ENCODE data around the gene KRT7.
"Not testable (repeated sequence)": the region's sequence is repeated elsewhere in the genome, so short reads cannot be mapped to it uniquely, and the experiment has no call there.

The KRT7 gene

DNA sequence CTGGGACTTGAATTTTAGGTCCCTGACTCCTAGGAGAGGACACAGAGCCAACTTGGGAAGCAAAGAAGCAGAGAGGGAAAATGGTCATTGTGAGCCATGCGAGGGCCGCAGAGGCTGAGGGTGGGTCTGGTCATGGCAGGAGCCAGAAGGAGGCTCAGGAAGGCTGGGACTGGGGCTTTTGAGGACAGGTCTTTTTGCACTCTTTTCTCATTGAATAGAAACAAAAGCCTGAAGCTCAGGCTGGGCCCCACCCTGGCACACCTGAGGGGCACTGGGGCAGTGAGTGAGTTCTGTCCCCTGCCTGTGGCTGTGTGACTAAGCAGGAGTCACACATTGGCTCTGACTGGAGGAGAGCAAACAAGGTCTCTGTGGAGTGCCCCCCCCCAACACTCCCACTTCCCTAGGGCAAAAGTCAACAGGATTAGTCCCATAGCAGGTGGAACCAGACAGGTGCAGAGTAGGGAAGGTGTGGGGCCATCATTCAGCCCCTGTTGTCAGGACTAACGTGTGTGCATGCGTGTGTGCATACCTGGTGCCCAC, 2.8 kb downstream of the KRT7 start:
- Histone ChIP-seq H3K4me3 (ENCODE audit: low read length) (no peak overlapping the region), H3K9ac (ENCODE audit: low read length) (no peak overlapping the region)

GRCh38 chr12:52236386-52237050, 3.5 kb downstream of the KRT7 start:
- no peaks in the 10 kb centered on the region for H3K9me3 ChIP-seq (ENCODE audit: control insufficient read depth, low read depth, low read length)
- H3K9ac ChIP-seq (ENCODE audit: low read length), result no peak overlapping the region
- peaks cover 34% of the 10 kb centered on the region for H3K27me3 ChIP-seq (ENCODE audit: control insufficient read depth, insufficient read depth, low read length)
- no peaks in the 10 kb centered on the region for H3K36me3 ChIP-seq (ENCODE audit: control insufficient read depth, low read depth, low read length)
- peaks cover 29% of the 10 kb centered on the region for H3K4me1 ChIP-seq (ENCODE audit: control insufficient read depth, low read depth, low read length)
- no peak overlapping the region for H3K4me3 ChIP-seq (ENCODE audit: low read length)
- no peak overlapping the region for H3K27ac ChIP-seq (ENCODE audit: low read length)

More for the DNA sequence above, 2.8 kb downstream of the KRT7 start:
- Histone ChIP-seq H3K27me3 (ENCODE audit: control insufficient read depth, insufficient read depth, low read length) (peaks cover 40% of the 10 kb centered on the region), H3K36me3 (ENCODE audit: control insufficient read depth, low read depth, low read length) (no peaks in the 10 kb centered on the region), H3K27ac (ENCODE audit: low read length) (no peak overlapping the region), H3K4me1 (ENCODE audit: control insufficient read depth, low read depth, low read length) (peaks cover 32% of the 10 kb centered on the region), H3K9me3 (ENCODE audit: control insufficient read depth, low read depth, low read length) (no peaks in the 10 kb centered on the region)

DNA sequence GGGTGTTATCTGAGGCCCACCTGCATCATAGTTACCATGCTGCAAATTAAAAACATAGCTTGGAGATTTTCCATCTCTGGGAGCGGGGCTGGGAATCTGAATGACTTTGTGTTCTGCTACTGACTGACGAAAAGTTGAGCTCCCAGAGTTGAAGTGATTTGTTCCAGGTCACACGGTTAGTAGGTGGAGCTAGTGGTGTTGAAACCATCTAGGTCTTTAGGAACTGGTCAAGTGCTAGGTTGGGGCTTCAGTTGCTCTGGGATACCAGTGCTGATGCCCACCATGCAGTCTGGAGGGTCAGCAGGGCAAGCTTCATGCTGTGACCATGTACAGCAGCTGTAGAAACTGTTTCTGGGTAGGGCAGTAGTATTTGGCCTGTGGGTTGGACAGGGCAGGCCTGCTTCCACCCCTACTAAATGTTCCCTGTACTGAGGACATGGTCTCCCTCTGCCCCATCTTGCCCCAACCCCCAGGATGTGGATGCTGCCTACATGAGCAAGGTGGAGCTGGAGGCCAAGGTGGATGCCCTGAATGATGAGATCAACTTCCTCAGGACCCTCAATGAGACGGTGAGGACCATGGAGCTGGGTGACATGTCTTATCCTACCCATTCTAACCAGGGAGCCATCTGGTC, 5.3 kb downstream of the KRT7 start:
- H3K4me1 ChIP-seq (ENCODE audit: control insufficient read depth, low read depth, low read length), result peaks cover 25% of the 10 kb centered on the region
- H3K4me3 ChIP-seq (ENCODE audit: low read length), result no peak overlapping the region
- H3K27ac ChIP-seq (ENCODE audit: low read length), result no peak overlapping the region
- no peaks in the 10 kb centered on the region for H3K9me3 ChIP-seq (ENCODE audit: control insufficient read depth, low read depth, low read length)
- no peaks in the 10 kb centered on the region for H3K36me3 ChIP-seq (ENCODE audit: control insufficient read depth, low read depth, low read length)
- no peak overlapping the region for H3K9ac ChIP-seq (ENCODE audit: low read length)
- H3K27me3 ChIP-seq (ENCODE audit: control insufficient read depth, insufficient read depth, low read length), result peaks cover 16% of the 10 kb centered on the region

DNA sequence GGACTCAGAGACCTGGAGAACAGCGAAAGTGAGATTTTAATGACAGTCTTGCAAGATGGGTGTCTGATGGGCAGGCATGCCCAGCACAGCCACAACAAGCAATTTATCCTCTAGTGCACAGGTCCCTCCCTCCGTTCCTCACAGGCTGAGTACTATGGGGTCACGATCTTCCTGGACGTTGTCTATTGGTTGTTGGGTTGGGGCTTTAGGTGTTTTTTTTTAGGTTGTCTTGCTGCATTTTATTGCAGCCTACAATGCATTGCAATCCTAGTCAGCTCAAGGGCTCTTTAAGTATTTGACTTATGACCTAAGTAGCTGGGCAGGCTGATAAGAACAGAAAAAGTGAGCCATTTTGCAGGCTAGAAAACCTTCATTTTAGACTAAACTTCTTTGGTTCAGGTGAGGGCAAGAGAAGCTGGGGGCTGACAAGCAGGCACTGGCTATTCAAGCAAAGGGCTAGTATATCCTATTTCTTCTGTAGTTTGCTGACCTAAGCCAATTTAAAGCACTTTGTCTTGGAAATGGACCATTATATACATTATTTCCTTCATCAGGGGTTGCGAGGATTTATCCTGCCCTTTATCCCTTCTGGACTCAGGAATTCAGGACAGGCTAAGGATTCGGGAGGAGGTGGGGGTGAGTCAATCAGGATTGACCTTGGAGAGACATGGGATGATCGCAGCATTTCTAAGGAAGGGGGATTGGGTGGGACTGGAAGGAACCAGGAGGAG, 6.0 kb downstream of the KRT7 start:
- Histone ChIP-seq H3K36me3 (ENCODE audit: control insufficient read depth, low read depth, low read length) (no peaks in the 10 kb centered on the region), H3K9me3 (ENCODE audit: control insufficient read depth, low read depth, low read length) (no peaks in the 10 kb centered on the region), H3K27ac (ENCODE audit: low read length) (no peak overlapping the region), H3K27me3 (ENCODE audit: control insufficient read depth, insufficient read depth, low read length) (peaks cover 8% of the 10 kb centered on the region), H3K4me1 (ENCODE audit: control insufficient read depth, low read depth, low read length) (peaks cover 21% of the 10 kb centered on the region), H3K9ac (ENCODE audit: low read length) (no peak overlapping the region), H3K4me3 (ENCODE audit: low read length) (no peak overlapping the region)

GRCh38 chr12:52239767-52240166, 6.7 kb downstream of the KRT7 start:
- no peaks in the 10 kb centered on the region for H3K9me3 ChIP-seq (ENCODE audit: control insufficient read depth, low read depth, low read length)
- no peaks in the 10 kb centered on the region for H3K36me3 ChIP-seq (ENCODE audit: control insufficient read depth, low read depth, low read length)
- no peak overlapping the region for H3K27ac ChIP-seq (ENCODE audit: low read length)
- H3K4me1 ChIP-seq (ENCODE audit: control insufficient read depth, low read depth, low read length), result peaks cover 16% of the 10 kb centered on the region
- H3K9ac ChIP-seq (ENCODE audit: low read length), result no peak overlapping the region
- H3K27me3 ChIP-seq (ENCODE audit: control insufficient read depth, insufficient read depth, low read length), result peaks cover 2% of the 10 kb centered on the region
- H3K4me3 ChIP-seq (ENCODE audit: low read length), result no peak overlapping the region

GRCh38 chr12:52240247-52240646, 7.2 kb downstream of the KRT7 start:
- H3K9me3 ChIP-seq (ENCODE audit: control insufficient read depth, low read depth, low read length); H3K4me3 ChIP-seq (ENCODE audit: low read length); H3K9ac ChIP-seq (ENCODE audit: low read length); H3K27me3 ChIP-seq (ENCODE audit: control insufficient read depth, insufficient read depth, low read length); H3K36me3 ChIP-seq (ENCODE audit: control insufficient read depth, low read depth, low read length); H3K27ac ChIP-seq (ENCODE audit: low read length): not testable (repeated sequence)
- H3K4me1 ChIP-seq (ENCODE audit: control insufficient read depth, low read depth, low read length), result peaks cover 16% of the 10 kb centered on the region

DNA sequence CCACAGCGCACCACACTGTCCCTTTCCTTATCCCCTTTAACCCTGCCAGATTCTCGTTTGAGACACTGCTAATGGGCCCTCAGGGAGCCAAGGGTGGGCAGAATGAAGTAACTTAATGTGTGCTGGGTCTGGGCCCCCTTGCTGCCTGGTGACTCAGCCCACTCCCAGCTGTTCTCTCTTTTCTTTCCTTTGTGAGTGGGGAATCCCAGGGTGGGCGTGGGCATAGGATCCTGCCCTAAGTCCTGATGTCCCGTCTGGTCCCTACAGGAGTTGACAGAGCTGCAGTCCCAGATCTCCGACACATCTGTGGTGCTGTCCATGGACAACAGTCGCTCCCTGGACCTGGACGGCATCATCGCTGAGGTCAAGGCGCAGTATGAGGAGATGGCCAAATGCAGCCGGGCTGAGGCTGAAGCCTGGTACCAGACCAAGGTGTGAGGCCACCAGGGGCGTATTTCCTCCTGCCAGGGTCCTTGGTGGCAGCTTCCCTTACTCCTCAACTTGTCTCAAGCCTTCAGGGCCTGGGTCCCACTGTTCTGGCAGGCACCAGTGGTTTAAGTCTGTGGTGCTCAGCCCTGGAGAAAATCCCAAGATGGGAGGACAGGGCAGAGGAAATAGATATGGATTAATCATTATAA, 8.3 kb downstream of the KRT7 start:
- Histone ChIP-seq H3K4me3 (ENCODE audit: low read length) (no peak overlapping the region), H3K27ac (ENCODE audit: low read length) (no peak overlapping the region), H3K27me3 (ENCODE audit: control insufficient read depth, insufficient read depth, low read length) (no peaks in the 10 kb centered on the region), H3K9me3 (ENCODE audit: control insufficient read depth, low read depth, low read length) (no peaks in the 10 kb centered on the region), H3K4me1 (ENCODE audit: control insufficient read depth, low read depth, low read length) (peaks cover 16% of the 10 kb centered on the region), H3K9ac (ENCODE audit: low read length) (no peak overlapping the region), H3K36me3 (ENCODE audit: control insufficient read depth, low read depth, low read length) (no peaks in the 10 kb centered on the region)

DNA sequence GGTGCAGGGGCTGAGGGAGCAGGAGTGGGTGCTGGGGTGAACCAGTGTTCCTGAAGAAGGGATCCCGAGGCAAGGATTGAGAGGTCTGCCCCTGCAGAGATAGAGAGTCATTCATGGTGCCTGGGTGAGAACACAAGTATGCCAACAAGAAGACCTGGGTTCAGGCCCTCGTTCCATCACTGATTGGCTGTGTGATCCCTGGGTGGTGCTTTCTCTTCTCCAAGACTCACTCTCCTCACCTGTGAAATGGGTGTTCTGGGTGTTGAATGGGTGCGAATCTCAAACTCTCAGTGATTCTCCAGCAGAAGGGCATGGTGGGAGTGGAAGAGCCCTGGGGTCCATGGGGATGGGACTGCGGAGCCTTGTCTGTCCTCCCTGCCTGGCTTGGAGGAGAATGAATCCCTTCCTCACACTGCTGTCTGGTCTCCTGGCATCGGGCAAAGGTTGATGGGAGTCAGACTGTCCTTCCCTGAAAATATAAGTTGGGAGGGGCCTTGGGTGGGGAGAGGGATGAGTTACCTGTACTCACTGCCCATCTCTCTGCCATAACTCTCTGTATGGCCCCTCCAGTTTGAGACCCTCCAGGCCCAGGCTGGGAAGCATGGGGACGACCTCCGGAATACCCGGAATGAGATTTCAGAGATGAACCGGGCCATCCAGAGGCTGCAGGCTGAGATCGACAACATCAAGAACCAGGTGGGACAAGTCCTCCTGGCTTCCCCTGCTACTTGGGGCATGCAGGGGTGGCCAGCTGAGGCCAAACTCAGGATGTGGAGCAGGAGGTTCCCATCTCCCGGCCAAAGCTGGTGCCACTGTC, 9.6 kb downstream of the KRT7 start:
- no peak overlapping the region for H3K4me3 ChIP-seq (ENCODE audit: low read length)
- H3K36me3 ChIP-seq (ENCODE audit: control insufficient read depth, low read depth, low read length), result no peaks in the 10 kb centered on the region
- no peak overlapping the region for H3K9ac ChIP-seq (ENCODE audit: low read length)
- no peaks in the 10 kb centered on the region for H3K27me3 ChIP-seq (ENCODE audit: control insufficient read depth, insufficient read depth, low read length)
- peaks cover 18% of the 10 kb centered on the region for H3K4me1 ChIP-seq (ENCODE audit: control insufficient read depth, low read depth, low read length)
- H3K9me3 ChIP-seq (ENCODE audit: control insufficient read depth, low read depth, low read length), result no peaks in the 10 kb centered on the region
- no peak overlapping the region for H3K27ac ChIP-seq (ENCODE audit: low read length)

DNA sequence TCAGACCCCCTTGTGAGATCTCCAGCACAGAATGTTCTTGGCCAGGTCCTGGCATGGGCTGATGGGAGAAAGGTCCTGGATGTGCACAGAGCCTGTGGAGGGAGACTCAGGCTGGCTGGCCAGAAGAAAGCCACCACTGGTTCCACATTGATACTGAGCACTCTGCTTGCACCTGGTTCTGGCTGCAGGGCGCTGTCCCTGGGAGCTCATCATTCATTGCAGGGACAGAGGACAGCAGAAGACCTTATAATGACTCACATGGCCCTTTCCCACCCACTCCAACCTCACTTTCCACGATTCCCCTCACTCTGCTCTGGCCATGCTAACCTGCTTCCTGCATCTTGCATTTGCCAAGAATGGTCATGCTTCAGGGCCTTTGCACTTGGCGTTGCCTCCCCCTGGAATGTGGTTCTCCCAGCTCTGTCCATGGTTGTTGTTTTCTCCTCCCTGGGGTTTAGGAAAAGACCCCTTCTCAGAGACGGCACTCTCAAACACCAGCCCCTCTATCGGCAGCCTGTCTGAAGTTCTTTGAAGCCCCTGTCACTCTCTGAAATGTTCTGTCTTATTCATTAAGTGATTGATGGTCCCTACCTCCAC, 10.3 kb downstream of the KRT7 start:
- Histone ChIP-seq H3K27ac (ENCODE audit: low read length) (no peak overlapping the region), H3K27me3 (ENCODE audit: control insufficient read depth, insufficient read depth, low read length) (peaks cover 3% of the 10 kb centered on the region), H3K4me1 (ENCODE audit: control insufficient read depth, low read depth, low read length) (peaks cover 13% of the 10 kb centered on the region), H3K36me3 (ENCODE audit: control insufficient read depth, low read depth, low read length) (no peaks in the 10 kb centered on the region), H3K4me3 (ENCODE audit: low read length) (no peak overlapping the region), H3K9me3 (ENCODE audit: control insufficient read depth, low read depth, low read length) (no peaks in the 10 kb centered on the region), H3K9ac (ENCODE audit: low read length) (no peak overlapping the region)

DNA sequence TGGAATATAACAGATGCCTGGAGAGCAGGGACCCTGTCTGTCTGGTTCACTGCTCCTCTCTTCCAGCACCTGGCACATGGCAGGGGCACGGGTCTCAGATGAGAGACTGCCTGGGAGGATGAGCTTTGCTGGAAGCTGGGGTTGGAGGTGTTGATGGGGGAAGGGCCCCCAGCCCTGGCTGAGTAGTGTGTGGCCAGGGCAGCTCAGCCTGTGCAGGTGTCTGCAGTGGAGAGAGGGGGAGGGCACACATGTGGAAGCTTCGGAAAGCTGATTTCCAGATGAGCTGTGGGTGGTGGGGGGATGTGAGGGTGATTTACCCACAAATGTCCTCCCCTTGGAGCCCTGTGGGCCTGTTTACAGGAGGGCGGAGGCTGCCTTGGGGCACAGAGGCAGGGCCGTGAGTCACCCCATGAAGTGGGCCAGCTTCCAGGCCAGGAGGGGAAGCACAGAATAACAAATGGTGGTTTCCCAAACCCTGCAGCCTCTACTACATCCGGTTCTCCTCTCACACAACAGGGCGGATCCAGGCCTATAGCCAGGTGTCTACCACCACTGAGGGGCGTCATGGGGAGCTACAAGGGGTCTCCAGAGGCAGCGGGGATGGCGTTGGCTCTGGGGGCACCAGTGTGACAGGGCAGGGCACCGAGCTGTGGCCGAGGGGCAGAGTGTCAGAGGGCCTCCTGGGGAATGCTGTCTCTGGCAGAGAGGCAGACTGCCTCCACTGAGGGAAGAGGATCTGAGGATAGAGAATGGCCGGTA, 11.0 kb downstream of the KRT7 start:
- Histone ChIP-seq H3K27me3 (ENCODE audit: control insufficient read depth, insufficient read depth, low read length) (peaks cover 9% of the 10 kb centered on the region), H3K4me1 (ENCODE audit: control insufficient read depth, low read depth, low read length) (peaks cover 12% of the 10 kb centered on the region), H3K9me3 (ENCODE audit: control insufficient read depth, low read depth, low read length) (no peaks in the 10 kb centered on the region), H3K9ac (ENCODE audit: low read length) (no peak overlapping the region), H3K36me3 (ENCODE audit: control insufficient read depth, low read depth, low read length) (no peaks in the 10 kb centered on the region), H3K4me3 (ENCODE audit: low read length) (no peak overlapping the region), H3K27ac (ENCODE audit: low read length) (no peak overlapping the region)
